C4-2B (cell line): ENCODE data around the gene NCAPD2.

ENCODE experiments used
- CTCF ChIP-seq: fragments of 450-650 bp; conservative IDR thresholded peaks from 2 replicates; pipeline ENCODE4 v1.5.1; 2017; ENCODE audit warnings: mild to moderate bottlenecking
- ZFX ChIP-seq: fragments of 450-650 bp; IDR thresholded peaks from 2 replicates; pipeline ENCODE4 v1.6.1; 2017

DNA sequence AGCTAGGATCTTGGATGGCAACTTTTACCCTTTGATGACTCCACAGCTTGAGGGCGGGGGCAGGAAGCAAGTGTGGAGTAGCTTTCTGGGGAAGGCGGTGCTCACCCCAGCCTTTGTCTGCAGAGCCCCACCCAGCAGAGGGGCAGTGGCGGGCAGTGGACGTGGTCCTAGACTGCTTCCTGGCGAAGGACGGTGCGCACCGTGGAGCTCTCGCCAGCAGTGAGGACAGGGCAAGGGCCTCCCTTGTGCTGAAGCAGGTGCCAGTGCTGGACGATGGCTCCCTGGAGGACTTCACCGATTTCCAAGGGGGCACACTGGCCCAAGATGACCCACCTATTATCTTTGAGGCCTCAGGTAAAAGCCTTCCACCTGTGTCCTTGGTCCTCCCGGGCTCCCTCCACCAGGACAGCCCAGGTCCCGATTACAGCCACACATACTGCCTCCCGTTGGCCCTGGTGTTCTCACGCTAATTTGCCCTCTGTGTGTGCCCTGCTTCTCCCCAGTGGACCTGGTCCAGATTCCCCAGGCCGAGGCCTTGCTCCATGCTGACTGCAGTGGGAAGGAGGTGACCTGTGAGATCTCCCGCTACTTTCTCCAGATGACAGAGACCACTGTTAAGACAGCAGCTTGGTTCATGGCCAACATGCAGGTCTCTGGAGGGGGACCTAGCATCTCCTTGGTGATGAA lies 40.8 kb upstream of the NCAPD2 start:
- TF ChIP-seq CTCF (no peak), ZFX (no peak)
